Measurements from ENCODE around the gene XPC.

The XPC gene

DNA sequence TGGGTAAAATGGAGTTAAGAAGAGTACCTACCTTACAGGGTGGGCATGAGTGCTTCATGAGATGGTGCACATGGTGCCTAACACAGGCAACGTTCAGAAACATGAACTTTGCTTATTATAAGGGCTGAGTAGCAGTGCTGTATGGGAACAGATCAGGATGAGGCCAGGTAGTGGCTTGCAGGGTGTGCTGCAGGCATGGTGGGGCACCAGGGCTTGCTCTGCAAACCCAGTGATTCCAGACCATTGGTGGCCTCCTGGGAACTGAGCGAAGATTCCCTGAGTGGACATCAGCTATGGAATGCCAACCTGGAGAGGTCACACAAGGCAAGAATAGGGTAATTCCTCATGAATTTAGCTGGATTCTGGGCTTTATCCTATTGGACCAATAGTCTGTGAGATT is 37.7 kb downstream of the XPC start:
- POLR2A ChIA-PET = no interaction called here
- TF ChIP-seq ARNT (IDR thresholded peaks at IDR 0.05) (no peak), ZNF384 (IDR thresholded peaks at IDR 0.05) (no peak), NFRKB (IDR thresholded peaks at IDR 0.05) (no peak), L3MBTL2 (conservative IDR thresholded peaks at IDR 0.05) (no peak), FOXA1 (IDR thresholded peaks at IDR 0.05) (no peak), FOXM1 (IDR thresholded peaks at IDR 0.05; ENCODE audit: borderline replicate concordance) (no peak), SUZ12 (IDR thresholded peaks at IDR 0.05) (no peak), BHLHE40 (IDR thresholded peaks at IDR 0.05; ENCODE audit: borderline replicate concordance) (no peak), ELF4 (IDR thresholded peaks at IDR 0.05) (no peak), SP1 (IDR thresholded peaks at IDR 0.05) (no peak), HDGF (IDR thresholded peaks at IDR 0.05; ENCODE audit: borderline replicate concordance) (no peak), FOXK2 (IDR thresholded peaks at IDR 0.05) (no peak), PKNOX1 (IDR thresholded peaks at IDR 0.05) (no peak), CTBP1 (IDR thresholded peaks at IDR 0.05; ENCODE audit: borderline replicate concordance) (no peak), LEF1 (IDR thresholded peaks at IDR 0.05; ENCODE audit: borderline replicate concordance) (no peak), TARDBP (IDR thresholded peaks at IDR 0.05) (no peak)
- no peak for DNase-seq (ENCODE audit: extremely low spot score)
- CTCF ChIA-PET = no interaction called here

- DNase-seq (ENCODE audit: extremely low spot score) = no peak
- ChIA-PET POLR2A (no interaction called here), CTCF (no interaction called here)
- TF ChIP-seq FOXK2 (IDR thresholded peaks at IDR 0.05) (no peak), NFRKB (IDR thresholded peaks at IDR 0.05) (no peak), ARNT (IDR thresholded peaks at IDR 0.05) (no peak), CTBP1 (IDR thresholded peaks at IDR 0.05; ENCODE audit: borderline replicate concordance) (no peak), SUZ12 (IDR thresholded peaks at IDR 0.05) (no peak), PKNOX1 (IDR thresholded peaks at IDR 0.05) (no peak), TARDBP (IDR thresholded peaks at IDR 0.05) (no peak), HDGF (IDR thresholded peaks at IDR 0.05; ENCODE audit: borderline replicate concordance) (no peak), FOXA1 (IDR thresholded peaks at IDR 0.05) (no peak), FOXM1 (IDR thresholded peaks at IDR 0.05; ENCODE audit: borderline replicate concordance) (no peak), L3MBTL2 (conservative IDR thresholded peaks at IDR 0.05) (no peak), LEF1 (IDR thresholded peaks at IDR 0.05; ENCODE audit: borderline replicate concordance) (no peak), ELF4 (IDR thresholded peaks at IDR 0.05) (no peak), ZNF384 (IDR thresholded peaks at IDR 0.05) (no peak), BHLHE40 (IDR thresholded peaks at IDR 0.05; ENCODE audit: borderline replicate concordance) (no peak)
These were observed 38.6 kb downstream of the XPC start for GRCh38 chr3:14139771-14140170.

DNA sequence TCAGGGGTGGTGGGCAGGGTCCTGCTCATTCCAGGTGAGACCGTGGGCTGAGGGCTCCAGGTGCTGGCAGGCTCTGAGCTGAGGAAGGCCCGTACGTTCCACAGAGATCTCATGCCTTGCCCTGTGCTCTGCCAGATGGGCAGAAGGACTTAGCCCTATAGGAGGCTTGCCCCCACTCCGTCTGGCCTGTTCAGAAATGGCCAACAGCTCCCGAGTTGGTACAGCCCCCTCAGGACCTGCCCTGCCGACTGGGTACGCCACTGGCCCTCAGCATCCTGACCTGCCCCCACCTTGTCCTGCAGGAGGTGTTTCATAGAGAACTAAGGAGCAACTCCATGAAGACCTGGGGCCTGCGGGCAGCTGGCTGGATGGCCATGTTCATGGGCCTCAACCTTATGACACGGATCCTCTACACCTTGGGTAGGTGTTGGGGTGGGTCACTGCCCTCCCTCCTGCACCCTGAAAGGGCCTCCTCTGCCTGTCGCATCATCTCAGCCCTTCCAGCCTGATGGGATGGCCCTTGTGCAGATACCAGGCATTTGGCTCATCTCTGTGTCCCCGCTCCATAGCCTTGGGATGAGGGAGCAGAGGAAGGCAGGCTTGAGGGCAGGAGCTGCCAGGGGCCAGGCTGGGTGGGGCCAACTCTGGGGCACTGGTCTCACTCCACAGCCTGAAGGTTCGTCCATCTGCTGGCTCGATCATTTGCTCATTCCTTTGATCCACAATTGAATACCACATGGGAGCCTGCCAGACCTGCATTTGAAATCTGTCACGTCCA is 39.3 kb downstream of the XPC start:
- ChIA-PET POLR2A (no interaction called here), CTCF (no interaction called here)
- no peak for DNase-seq (ENCODE audit: extremely low spot score)
- TF ChIP-seq L3MBTL2 (conservative IDR thresholded peaks at IDR 0.05) (no peak), HDGF (IDR thresholded peaks at IDR 0.05; ENCODE audit: borderline replicate concordance) (no peak), SUZ12 (IDR thresholded peaks at IDR 0.05) (no peak), BHLHE40 (IDR thresholded peaks at IDR 0.05; ENCODE audit: borderline replicate concordance) (no peak), ZNF384 (IDR thresholded peaks at IDR 0.05) (no peak)

DNA sequence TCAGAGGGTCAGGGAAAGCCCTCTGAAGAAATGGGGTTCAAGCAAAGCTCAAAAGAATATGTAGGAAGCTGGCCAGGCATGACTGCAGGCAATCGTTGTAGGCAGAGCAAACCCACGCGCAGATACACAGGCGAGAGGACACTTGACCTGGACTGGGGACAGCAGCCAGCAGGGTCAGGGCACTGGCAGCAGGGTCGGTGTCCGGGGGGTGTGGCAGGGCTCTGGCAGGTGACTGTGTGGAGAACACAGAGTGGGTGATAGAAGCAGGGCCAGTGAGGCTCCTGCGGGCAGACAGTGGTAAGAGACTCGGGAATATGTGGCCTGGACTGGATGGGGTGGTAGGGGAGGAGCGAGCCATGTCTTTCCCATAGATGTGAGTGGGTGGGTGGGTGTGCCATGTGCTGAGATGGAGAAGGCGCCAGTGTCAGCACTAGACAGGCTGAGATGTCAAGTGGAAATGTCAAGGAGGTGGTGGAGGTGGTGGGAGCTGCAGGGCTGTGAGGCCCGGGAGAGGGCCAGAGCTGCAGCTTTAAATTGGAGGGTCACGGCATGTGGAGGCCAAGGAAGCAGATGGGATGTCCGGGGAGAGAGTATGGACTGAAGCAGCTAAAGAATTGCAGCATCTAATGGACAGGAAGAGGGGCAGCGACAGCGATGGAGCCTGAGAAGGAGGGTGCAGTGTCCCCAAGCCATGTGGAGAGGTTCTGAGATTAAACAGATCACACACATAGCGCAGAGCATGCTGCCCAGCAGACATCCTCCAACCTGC is 40.1 kb downstream of the XPC start:
- POLR2A ChIA-PET = interaction anchor here (1.0 kb wide), 1 partner anchor 13 kb away, joined by 4 read pairs; the partner anchor contains the start of genes CHCHD4 and TMEM43
- CTCF ChIA-PET = no interaction called here
- TF ChIP-seq CTBP1 (IDR thresholded peaks at IDR 0.05; ENCODE audit: borderline replicate concordance) (no peak), HDGF (IDR thresholded peaks at IDR 0.05; ENCODE audit: borderline replicate concordance) (no peak), SUZ12 (IDR thresholded peaks at IDR 0.05) (no peak), ELF4 (IDR thresholded peaks at IDR 0.05) (no peak), ARNT (IDR thresholded peaks at IDR 0.05) (no peak), BHLHE40 (IDR thresholded peaks at IDR 0.05; ENCODE audit: borderline replicate concordance) (no peak), FOXA1 (IDR thresholded peaks at IDR 0.05) (no peak), NFRKB (IDR thresholded peaks at IDR 0.05) (no peak)
- DNase-seq (ENCODE audit: extremely low spot score) = no peak

DNA sequence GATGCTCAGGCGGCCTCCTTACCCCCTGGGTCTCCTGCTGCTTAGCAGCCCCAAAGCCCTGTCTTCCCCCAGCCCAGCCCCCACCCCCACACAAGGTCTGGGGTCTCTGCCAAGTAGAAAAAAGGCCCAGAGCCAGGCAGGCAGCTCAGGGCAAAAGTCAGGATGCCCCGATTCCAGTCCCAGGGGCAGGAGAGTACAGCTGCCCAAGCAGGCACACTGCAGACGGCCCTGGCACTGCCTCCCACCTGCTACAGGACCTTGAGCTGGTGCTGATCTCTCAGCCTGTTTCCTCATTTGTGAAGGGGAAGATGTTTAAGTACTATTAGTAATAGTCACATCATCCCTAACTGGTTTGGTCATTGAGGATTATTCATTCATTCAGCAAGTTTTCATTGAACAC is 41.0 kb downstream of the XPC start:
- TF ChIP-seq TARDBP (IDR thresholded peaks at IDR 0.05) (no peak), SP1 (IDR thresholded peaks at IDR 0.05) (no peak), LEF1 (IDR thresholded peaks at IDR 0.05; ENCODE audit: borderline replicate concordance) (no peak)
- no peak for DNase-seq (ENCODE audit: extremely low spot score)
- POLR2A ChIA-PET = interaction anchor here (1.0 kb wide), 1 partner anchor 12 kb away, joined by 4 read pairs; the partner anchor contains the start of genes CHCHD4 and TMEM43
- CTCF ChIA-PET = no interaction called here

DNA sequence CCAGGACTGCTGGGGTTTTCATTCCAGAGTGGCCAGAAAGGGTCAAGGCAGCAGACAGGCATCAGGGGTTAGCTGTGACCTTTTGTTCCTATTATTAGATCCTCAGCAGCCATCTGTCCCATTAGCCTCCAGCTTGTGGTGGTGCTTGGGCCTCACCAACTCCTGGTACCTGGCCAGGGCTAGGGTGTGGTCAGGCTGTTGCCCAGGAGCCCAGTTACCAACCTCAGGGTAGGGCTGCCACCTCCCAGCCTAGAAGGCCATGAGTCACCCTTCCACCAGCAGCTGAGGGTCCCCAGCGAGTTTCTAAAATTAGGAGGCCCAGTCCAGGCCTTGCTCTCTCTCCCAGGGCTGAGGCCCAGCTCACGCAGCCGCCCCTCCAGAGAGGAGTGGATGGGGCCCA is 41.4 kb downstream of the XPC start:
- no peak for DNase-seq (ENCODE audit: extremely low spot score)
- ChIA-PET CTCF (no interaction called here), POLR2A (interaction anchor here (1.0 kb wide), 1 partner anchor 12 kb away, joined by 4 read pairs; the partner anchor contains the start of genes CHCHD4 and TMEM43)
- TF ChIP-seq PKNOX1 (IDR thresholded peaks at IDR 0.05) (no peak), FOXM1 (IDR thresholded peaks at IDR 0.05; ENCODE audit: borderline replicate concordance) (no peak), TARDBP (IDR thresholded peaks at IDR 0.05) (no peak), L3MBTL2 (conservative IDR thresholded peaks at IDR 0.05) (no peak), FOXA1 (IDR thresholded peaks at IDR 0.05) (no peak), SP1 (IDR thresholded peaks at IDR 0.05) (no peak), HDGF (IDR thresholded peaks at IDR 0.05; ENCODE audit: borderline replicate concordance) (no peak), ZNF384 (IDR thresholded peaks at IDR 0.05) (no peak), LEF1 (IDR thresholded peaks at IDR 0.05; ENCODE audit: borderline replicate concordance) (no peak), ARNT (IDR thresholded peaks at IDR 0.05) (no peak), FOXK2 (IDR thresholded peaks at IDR 0.05) (no peak), SUZ12 (IDR thresholded peaks at IDR 0.05) (no peak), BHLHE40 (IDR thresholded peaks at IDR 0.05; ENCODE audit: borderline replicate concordance) (no peak), NFRKB (IDR thresholded peaks at IDR 0.05) (no peak)

Measured in HEK293T (cell line).